KG1 (cell line): ENCODE measurements around the gene TPX2.
A peak's percentile ranks its signal among the peaks of the same experiment; 100 is the strongest.

Experiments
- DNase-seq: peaks from one replicate; lab custom pipeline; 2025; lab: John Stamatoyannopoulos, UW

Gene TPX2

DNA sequence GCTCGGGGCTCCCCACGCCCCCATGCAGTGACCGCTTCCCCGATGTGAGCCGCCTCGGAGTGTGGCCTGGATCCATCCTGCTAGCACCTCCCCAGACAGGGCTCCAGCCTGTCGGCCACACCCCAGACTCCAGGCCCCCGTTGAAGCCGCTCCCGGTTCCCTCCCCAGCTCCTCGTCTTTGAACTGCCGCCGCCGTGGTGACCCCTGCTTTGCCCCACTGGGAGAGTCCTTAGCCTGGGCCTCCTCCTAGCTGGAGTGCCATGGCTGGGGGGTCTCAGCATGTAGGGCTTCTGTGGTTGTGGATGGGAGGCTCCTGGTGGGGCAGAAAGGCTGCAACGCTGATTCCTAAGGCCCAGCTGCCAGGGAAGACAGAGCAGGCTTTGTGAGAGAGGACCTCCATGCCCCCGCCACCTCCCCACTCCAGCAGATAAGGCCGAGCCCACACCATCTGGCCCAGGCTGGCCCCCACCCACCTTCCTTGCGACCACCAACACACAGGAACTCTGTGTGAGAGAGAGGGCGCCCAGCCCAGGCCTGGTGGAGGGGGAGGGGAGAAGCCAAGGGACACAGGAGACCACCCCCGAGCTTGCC, 94.9 kb downstream of the TPX2 start:
- no peak for DNase-seq

DNA sequence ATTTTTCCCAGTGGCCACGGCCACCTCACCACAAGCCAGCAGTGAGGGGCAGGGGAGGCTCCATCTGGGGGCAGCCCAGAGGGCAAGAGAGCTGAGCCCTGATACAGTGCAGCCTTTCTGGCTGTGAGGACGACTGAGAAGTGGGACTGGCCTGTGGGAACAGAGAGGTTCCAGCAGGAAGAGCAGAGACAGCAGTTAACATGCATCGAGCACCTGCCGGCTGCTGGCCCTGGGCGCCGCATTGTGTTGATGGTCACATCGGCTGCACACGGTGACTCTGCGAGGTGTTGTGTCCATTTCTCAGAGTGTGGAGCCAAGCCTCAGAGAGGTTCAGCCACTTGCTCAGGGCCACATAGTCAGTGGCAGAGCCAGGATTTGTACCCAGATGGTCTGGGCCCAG, 96.5 kb downstream of the TPX2 start:
- no peak for DNase-seq

DNA sequence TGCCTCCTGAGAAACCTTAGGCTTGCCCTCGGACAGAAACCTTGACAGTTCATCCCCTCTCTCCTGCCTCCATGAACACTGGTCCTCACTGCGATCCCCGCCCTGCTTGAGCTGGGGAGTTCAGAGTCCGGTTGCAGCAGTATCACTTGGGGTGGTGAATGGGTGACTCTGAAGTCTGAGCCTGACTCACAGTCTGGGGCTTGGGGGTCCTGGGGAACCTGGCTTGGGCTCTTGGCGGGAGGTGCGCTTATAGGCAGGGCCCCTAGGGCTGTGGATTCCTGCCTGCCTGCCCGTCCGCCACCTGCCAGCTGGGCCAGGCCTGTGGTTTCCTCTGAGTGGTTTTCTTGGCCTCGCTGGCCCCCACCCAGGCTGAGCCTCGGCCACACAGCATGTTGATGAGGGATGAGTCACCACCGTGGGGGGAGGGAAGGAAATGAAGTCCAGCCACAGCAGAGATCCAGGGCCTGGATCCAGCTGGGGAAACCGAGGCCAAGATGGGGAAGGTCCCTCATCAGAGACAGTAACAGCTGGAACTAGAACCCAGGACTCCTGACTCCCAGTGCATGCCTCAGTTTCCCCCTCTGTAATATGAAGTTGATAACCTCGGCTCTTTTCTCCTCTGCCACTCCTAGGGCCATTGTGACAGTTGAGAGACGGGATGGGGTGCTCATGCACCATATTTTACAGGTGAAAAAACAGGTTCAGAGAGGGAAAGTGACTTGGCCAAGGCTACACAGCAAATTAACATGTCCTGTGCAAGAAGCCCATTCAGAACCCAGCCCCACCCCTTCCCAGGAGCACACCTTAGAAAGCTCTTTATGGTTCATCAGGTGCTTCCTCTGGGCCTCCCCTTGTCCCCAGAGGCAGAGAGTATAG, 97.1 kb downstream of the TPX2 start:
- DNase-seq, result peak; percentile 87

- DNase-seq, result no peak
These were observed 97.9 kb downstream of the TPX2 start for GRCh38 chr20:31836853-31837608.

- DNase-seq, result no peak
These were observed 98.9 kb downstream of the TPX2 start for GRCh38 chr20:31837896-31838397.

- no peak for DNase-seq
These were observed 99.7 kb downstream of the TPX2 start for GRCh38 chr20:31838646-31839292.

GRCh38 chr20:31839782-31840487, 100.8 kb downstream of the TPX2 start:
- no peak for DNase-seq

- no peak for DNase-seq
These were observed 102.1 kb downstream of the TPX2 start for GRCh38 chr20:31840906-31841816.

GRCh38 chr20:31841928-31842327, 102.8 kb downstream of the TPX2 start:
- no peak for DNase-seq

- no peak for DNase-seq
These were observed 103.5 kb downstream of the TPX2 start for GRCh38 chr20:31842471-31843157.

GRCh38 chr20:31843288-31843687, 104.2 kb downstream of the TPX2 start:
- no peak for DNase-seq

GRCh38 chr20:31843881-31844280, 104.8 kb downstream of the TPX2 start:
- DNase-seq, result no peak

DNA sequence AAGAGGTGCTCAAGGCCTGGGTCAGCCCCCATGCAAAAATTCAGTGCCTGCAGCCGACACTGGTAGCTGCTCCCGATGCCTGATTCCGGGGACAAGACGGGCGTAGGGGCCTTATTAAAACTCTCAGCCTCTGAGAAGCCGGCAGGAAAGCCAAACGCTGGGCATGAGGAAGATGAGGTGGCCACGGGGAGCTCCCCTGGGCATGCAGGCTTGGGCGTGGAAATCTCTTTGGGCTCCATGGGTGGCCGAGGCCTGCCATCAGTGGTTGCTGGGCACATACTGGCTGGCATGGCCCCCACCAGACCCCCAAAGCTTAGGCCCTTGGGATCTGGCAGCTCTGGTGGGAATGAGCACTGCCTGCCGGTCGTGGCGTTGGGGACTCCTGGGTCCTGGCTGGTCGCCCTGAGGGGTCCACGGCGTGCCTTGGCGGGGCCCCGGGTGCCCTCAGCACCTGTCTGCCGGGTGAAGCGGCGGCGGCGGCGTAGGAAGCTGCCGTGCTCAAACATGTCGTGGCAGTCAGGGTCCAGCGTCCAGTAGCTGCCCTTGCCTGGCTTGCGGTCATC, 105.7 kb downstream of the TPX2 start:
- DNase-seq, result no peak

DNA sequence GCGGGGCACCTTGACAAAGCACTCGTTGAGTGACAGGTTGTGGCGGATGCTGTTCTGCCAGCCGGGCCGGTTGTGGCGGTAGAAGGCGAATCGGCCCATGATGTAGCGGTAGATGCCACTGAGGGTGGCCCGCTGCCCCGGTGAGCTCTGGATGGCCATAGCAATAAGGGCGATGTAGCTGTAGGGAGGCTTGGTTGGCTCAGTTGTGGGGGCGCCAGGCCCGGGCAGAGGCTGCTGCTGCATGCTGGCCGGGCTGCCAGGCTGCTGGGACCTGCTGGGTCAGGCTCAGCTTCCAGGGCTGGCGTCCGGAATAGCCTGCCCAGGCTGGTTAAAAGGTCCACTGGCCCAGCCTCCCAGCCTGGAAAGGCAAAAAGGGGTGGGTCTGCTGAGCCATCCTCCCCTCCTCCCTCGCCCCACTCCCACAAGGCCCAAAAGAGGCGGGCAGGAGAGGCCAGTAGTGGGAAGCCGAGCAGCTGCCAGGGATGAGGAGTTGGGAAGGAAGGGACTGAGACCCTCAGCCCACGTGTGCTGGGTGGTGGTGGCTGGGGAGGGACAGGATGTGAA, 106.3 kb downstream of the TPX2 start, which contains the start of gene FOXS1:
Gene FOXS1 (minus strand): TSS at position 305 of the 564 bp plus-strand sequence. CDS start 62 bp downstream, at position 243.
- DNase-seq, result no peak

DNA sequence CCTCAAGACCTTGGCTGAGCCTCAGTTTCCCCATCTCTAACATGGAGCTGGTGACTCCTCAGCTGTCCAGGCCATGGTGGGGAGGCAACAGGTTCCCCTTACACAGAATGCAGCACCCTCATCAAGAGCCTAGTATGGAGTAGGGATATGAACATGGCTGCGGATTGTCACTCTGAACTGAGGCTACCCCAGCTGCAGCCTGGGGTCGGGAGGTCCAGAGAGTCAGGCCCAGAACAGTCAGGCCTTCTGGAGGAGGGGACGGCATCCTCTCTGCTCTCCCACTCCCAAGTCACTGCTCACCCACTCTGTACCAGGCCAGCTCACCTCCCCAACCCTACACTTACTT, 107.7 kb downstream of the TPX2 start:
- DNase-seq, result no peak

DNA sequence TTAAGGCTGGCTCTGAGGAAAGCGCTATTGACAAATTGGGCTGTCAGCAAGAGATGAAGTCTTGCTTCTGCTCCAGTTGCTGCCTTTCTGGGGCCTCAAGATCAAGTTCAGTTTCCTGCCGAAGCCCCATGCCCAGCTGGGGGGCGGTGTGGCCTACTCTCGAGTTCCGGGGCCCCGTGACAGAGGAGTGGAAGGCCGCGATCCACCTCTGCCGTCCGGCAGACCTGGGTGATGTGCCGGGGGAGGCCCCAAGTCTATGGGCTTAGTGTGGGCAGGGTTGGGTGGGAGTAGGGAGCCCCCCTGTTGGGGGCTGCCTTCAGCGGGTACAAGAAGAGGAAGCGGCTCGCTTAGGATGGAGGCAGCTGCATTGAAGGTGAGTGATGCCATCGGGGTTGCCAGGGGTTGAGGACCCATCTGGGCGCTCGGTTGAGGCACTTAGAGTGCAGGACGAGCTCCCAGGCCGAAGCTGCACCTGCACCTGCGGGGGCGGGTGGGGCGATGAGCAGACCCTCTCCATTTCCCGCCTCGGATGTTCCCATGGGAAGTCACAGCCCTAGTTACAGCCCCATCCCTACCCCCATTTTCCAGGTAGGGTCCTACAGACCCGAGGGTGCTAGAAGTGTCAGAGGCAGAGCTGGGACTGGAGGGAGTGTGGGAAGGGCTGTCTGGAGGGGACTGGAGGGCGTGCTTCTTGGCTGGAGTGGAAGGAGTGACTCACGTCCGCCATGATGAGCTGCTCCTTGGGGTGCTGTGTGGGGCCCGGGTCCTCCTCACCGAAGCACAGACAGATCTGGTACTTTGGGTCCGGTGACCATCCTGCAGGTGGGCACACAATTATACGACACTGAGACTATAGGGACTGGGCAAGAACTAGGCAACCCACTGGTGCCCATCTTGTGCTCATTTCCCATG, 109.3 kb downstream of the TPX2 start:
- DNase-seq, result no peak

DNA sequence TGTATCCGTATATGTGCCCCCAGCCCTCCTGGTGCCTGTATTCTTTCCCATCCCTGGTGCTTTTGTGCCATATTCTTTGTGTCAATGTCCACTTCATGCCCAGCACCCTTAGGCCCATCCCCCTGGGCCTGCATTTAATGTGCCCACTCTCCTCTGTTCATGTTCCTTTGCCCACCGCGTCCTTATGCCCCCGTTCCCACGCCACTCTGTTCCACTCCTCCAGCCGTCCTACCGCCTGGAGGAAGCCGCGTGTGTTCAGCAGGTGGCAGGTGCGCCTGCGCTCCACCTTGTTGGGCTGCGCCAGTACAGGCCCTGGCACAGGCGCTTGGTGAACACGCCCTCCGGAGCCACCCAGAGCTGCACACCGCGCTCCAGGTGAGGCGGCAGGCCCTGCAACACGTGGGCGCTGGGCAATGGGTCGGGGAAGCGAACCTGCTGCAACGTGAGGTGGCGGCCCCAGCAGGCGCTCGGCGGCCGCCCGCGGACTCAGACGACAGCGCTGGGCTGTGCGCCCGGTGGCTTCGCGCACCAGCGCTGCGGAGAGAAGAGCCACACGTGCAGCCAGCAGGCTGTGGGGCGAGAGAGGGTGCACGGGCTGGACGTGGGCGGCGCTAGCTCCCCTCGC, 110.3 kb downstream of the TPX2 start:
- DNase-seq, result no peak
